GM21717 (cell line): ENCODE results near the gene TBC1D10A.

Experiments
- ATAC-seq: cut with Tn5 transposase; IDR thresholded peaks from one replicate; pipeline ENCODE4 v1.9.1; 2021; ENCODE audit warnings: mild to moderate bottlenecking, moderate library complexity; ENCODE audit not compliant: unreplicated experiment

The TBC1D10A gene

GRCh38 chr22:30302810-30303138, 24.0 kb downstream of the TBC1D10A start:
- no peak for ATAC-seq

- no peak for ATAC-seq
Measured at GRCh38 chr22:30301995-30302809, 24.5 kb downstream of the TBC1D10A start.

- ATAC-seq: no peak
Measured at GRCh38 chr22:30299322-30299721, 27.4 kb downstream of the TBC1D10A start.

- ATAC-seq: no peak
Measured at GRCh38 chr22:30297991-30298701, 28.6 kb downstream of the TBC1D10A start.

- ATAC-seq: no peak
Measured at GRCh38 chr22:30297276-30297990, 29.3 kb downstream of the TBC1D10A start.

GRCh38 chr22:30296833-30297232, 29.9 kb downstream of the TBC1D10A start:
- ATAC-seq: no peak

- ATAC-seq: no peak
Measured at GRCh38 chr22:30296324-30296723, 30.4 kb downstream of the TBC1D10A start.

- ATAC-seq: no peak
Measured at GRCh38 chr22:30295576-30295975, 31.2 kb downstream of the TBC1D10A start.

GRCh38 chr22:30294830-30295229, 31.9 kb downstream of the TBC1D10A start:
- no peak for ATAC-seq

- no peak for ATAC-seq
Measured at GRCh38 chr22:30294066-30294465, 32.7 kb downstream of the TBC1D10A start.

GRCh38 chr22:30293026-30293425, 33.7 kb downstream of the TBC1D10A start:
- ATAC-seq: no peak

- no peak for ATAC-seq
Measured at GRCh38 chr22:30292069-30292970, 34.4 kb downstream of the TBC1D10A start.

GRCh38 chr22:30291058-30291892, 35.5 kb downstream of the TBC1D10A start:
- no peak for ATAC-seq

GRCh38 chr22:30290342-30291057, 36.2 kb downstream of the TBC1D10A start:
- ATAC-seq: no peak

- ATAC-seq: no peak
Measured at GRCh38 chr22:30289980-30290313, 36.8 kb downstream of the TBC1D10A start.

GRCh38 chr22:30289141-30289979, 37.4 kb downstream of the TBC1D10A start, which contains the start of gene CASTOR1:
Gene CASTOR1 (minus strand): TSS chr22:30289505. CDS start chr22:30289497, 8 bp downstream.
- peak; percentile 54 for ATAC-seq

GRCh38 chr22:30288419-30289140, 38.2 kb downstream of the TBC1D10A start:
- no peak for ATAC-seq
